ENCODE measurements around the gene PNMT. TPM values are rescaled to one million over a fixed set of nuclear protein-coding genes. Genes with fewer than 3 reads are reported as not detected.

Gene PNMT
- total RNA-seq, 1 donor from 2014 or later: 3.3 TPM

Other genes with a start within 250 kb of the PNMT start
- gene MED1, start 217.2 kb upstream of the PNMT start, total RNA-seq (ENCODE audit: low replicate concordance): 33.7 and 46.2 TPM in 2 replicates
- gene CDK12, start 207.0 kb upstream of the PNMT start, total RNA-seq (ENCODE audit: low replicate concordance): 60.7 and 64.5 TPM in 2 replicates
- gene NEUROD2, start 60.5 kb upstream of the PNMT start, total RNA-seq (ENCODE audit: low replicate concordance): not detected in 2 replicates
- 1.8 and 3.7 TPM in 2 replicates for gene PPP1R1B, start 41.5 kb upstream of the PNMT start, total RNA-seq (ENCODE audit: low replicate concordance)
- gene STARD3, start 31.3 kb upstream of the PNMT start, total RNA-seq (ENCODE audit: low replicate concordance): 52.0 and 62.0 TPM in 2 replicates
- 1.5 and 2.4 TPM in 2 replicates for gene TCAP, start 3.1 kb upstream of the PNMT start, total RNA-seq (ENCODE audit: low replicate concordance)
- 23.5 and 31.5 TPM in 2 replicates for gene PGAP3, start 19.6 kb downstream of the PNMT start, total RNA-seq (ENCODE audit: low replicate concordance)
- 123 and 230 TPM in 2 replicates for gene ERBB2, start 31.6 kb downstream of the PNMT start, total RNA-seq (ENCODE audit: low replicate concordance)
- gene MIEN1, start 62.1 kb downstream of the PNMT start, total RNA-seq (ENCODE audit: low replicate concordance): 39.8 and 67.2 TPM in 2 replicates
- gene GRB7, start 69.5 kb downstream of the PNMT start, total RNA-seq (ENCODE audit: low replicate concordance): 31.8 and 73.9 TPM in 2 replicates
- gene IKZF3, start 195.9 kb downstream of the PNMT start, total RNA-seq (ENCODE audit: low replicate concordance): 0.19 and 0.29 TPM in 2 replicates
- gene ZPBP2, start 199.7 kb downstream of the PNMT start, total RNA-seq (ENCODE audit: low replicate concordance): not detected in 2 replicates